HL-60 (cell line): ENCODE measurements around the gene POLN.

Experiments used
- DNase-seq, 2 experiments: peaks; one replicate each; pipeline ENCODE4 v3.0.0-alpha.2; 2010 to 2020; ENCODE audit warnings: low read depth in 1 of 2, low spot score in 1 of 2
- H3K27ac ChIP-seq: fragments of 250-450 bp; sonication (Bioruptor Pico); replicated peaks from 2 replicates; pipeline ENCODE4 v1.5.1; 2020; ENCODE audit warnings: mild to moderate bottlenecking, moderate library complexity
- H3K27me3 ChIP-seq: fragments of 250-450 bp; sonication (Bioruptor Pico); 2 replicates; pipeline ENCODE4 v1.5.1; 2021; ENCODE audit warnings: mild to moderate bottlenecking, moderate library complexity; ENCODE audit not compliant: insufficient read depth, poor library complexity, severe bottlenecking
- H3K4me3 ChIP-seq: replicated peaks from 2 replicates; pipeline ENCODE4 v1.5.1; 2011; ENCODE audit warnings: mild to moderate bottlenecking, control low read depth, low read length; ENCODE audit not compliant: insufficient read depth
- GABPA ChIP-seq: IDR thresholded peaks from 2 replicates; pipeline ENCODE4 v1.6.1; 2012; ENCODE audit warnings: low read depth
- POLR2AphosphoS5 ChIP-seq: IDR thresholded peaks from 2 replicates; pipeline ENCODE4 v1.6.1; 2012; ENCODE audit warnings: low read depth
- REST ChIP-seq: IDR thresholded peaks from 2 replicates; pipeline ENCODE4 v1.6.1; 2012; ENCODE audit warnings: low read depth; ENCODE audit not compliant: insufficient replicate concordance
- SPI1 ChIP-seq: IDR thresholded peaks from 2 replicates; pipeline ENCODE4 v1.6.1; 2012; ENCODE audit warnings: low read depth, mild to moderate bottlenecking, borderline replicate concordance
- TF ChIP-seq, protein P1 (sequence below): IDR thresholded peaks from one replicate; pipeline ENCODE4 v1.5.1; 2011; ENCODE audit warnings: low read length, control low read depth, inconsistent platforms; ENCODE audit not compliant: insufficient read depth

POLN gene

DNA sequence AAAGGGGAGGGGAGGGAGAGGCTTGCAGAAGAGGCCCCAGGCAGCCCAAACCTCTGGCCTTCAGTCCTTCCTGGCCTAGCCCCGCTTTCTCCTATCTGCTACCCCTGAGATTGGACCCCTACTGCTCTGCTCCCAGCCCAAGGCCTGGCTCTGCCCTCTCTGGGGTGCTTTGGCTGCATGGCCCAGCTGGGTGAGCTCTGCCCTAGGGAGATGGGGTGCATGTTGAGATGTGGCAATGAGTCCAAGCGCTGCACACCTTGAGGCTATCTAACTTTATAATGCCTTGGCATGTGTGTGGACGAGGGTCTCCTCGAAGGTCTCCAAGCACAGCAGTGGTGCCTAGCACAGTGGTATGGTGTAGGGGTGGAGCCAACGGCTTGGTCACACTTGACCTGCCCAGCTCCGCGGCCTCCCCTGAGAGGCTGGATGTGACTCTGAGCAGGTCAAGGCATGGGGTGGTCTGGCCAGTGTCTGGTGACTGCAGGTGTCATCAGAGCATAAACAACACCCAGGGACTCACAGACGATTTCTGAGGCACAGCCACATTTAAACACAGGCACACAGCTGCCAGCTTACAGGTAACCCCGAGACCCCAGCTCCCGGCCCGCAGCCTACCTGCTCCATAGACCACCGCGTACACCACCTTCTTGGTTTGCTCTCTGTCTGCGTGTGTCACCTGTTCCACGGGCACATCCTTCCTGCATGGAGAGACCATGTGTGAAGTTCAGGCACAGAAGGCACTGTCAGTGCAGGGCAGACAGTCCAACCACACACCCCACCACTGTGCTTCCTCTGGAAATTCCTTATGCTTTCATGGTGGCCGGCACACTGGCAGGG, 146.5 kb downstream of the POLN start:
- TF ChIP-seq, protein P1, sequence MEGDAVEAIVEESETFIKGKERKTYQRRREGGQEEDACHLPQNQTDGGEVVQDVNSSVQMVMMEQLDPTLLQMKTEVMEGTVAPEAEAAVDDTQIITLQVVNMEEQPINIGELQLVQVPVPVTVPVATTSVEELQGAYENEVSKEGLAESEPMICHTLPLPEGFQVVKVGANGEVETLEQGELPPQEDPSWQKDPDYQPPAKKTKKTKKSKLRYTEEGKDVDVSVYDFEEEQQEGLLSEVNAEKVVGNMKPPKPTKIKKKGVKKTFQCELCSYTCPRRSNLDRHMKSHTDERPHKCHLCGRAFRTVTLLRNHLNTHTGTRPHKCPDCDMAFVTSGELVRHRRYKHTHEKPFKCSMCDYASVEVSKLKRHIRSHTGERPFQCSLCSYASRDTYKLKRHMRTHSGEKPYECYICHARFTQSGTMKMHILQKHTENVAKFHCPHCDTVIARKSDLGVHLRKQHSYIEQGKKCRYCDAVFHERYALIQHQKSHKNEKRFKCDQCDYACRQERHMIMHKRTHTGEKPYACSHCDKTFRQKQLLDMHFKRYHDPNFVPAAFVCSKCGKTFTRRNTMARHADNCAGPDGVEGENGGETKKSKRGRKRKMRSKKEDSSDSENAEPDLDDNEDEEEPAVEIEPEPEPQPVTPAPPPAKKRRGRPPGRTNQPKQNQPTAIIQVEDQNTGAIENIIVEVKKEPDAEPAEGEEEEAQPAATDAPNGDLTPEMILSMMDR = no peak
- no peak for TF ChIP-seq REST
- no peak overlapping the region for H3K4me3 ChIP-seq
- H3K27ac ChIP-seq = no peak overlapping the region
- DNase-seq = no peak
- H3K27me3 ChIP-seq = no peaks in the 10 kb centered on the region

- TF ChIP-seq GABPA (no peak), REST (no peak), POLR2AphosphoS5 (no peak), SPI1 (no peak)
- TF ChIP-seq, protein P1 = no peak
- no peak overlapping the region for H3K4me3 ChIP-seq
- H3K27me3 ChIP-seq = no peaks in the 10 kb centered on the region
- no peak overlapping the region for H3K27ac ChIP-seq
- DNase-seq = no peak
Measured at GRCh38 chr4:2094545-2094944, 147.4 kb downstream of the POLN start.

DNA sequence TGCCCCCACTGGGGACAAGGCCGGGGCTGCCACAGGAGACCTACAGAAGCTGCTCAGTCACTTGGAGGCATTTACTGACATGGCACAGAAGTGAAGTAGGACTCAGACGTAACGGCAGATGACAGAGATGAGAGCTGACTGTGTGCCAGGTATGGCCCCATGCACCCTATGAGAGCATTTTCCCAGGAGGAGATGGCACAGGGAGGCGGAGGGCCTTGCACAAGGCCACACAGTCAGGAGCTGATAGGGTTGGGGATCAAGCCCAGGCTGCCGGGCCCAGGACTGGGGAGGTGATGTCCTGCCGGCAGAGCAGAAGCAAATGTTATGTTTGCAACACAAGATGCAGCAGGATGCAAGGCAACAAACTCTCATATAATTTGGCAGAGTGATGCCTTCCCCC, 148.7 kb downstream of the POLN start:
- Histone ChIP-seq H3K4me3 (no peak overlapping the region), H3K27ac (no peak overlapping the region), H3K27me3 (no peaks in the 10 kb centered on the region)
- TF ChIP-seq REST (no peak), POLR2AphosphoS5 (no peak), GABPA (no peak), SPI1 (no peak)
- TF ChIP-seq, protein P1 = no peak
- no peak for DNase-seq
